Keratinocyte (primary cell): Measurements from ENCODE around the gene ECM2. TPM values are rescaled to one million over a fixed set of nuclear protein-coding genes. Genes with fewer than 3 reads are reported as not detected.

ENCODE experiments used
- DNase-seq: peaks from one replicate; pipeline ENCODE4 v3.0.0-alpha.2; 2011; ENCODE audit warnings: low read depth, missing footprints, low spot score
- FAIRE-seq: peaks from 2 replicates; lab custom pipeline; 2011; peaks lifted over from hg19 to GRCh38; lab: Jason Lieb, UNC
- H2AFZ ChIP-seq: 2 replicates; pipeline ENCODE4 v1.6.0; 2012; ENCODE audit warnings: low read length, control low read depth, inconsistent platforms; ENCODE audit not compliant: control insufficient read depth
- H3K27ac ChIP-seq: 2 replicates; pipeline ENCODE4 v1.5.1; 2011; ENCODE audit warnings: low read length; ENCODE audit not compliant: control insufficient read depth, insufficient read depth
- H3K27me3 ChIP-seq: 3 replicates; pipeline ENCODE4 v1.6.0; 2011; ENCODE audit warnings: low read length; ENCODE audit not compliant: control insufficient read depth, insufficient read depth; ENCODE audit errors: extremely low read depth
- H3K36me3 ChIP-seq, 2 experiments: 2 replicates in 1 of 2; 3 replicates in 1 of 2; pipeline ENCODE4 v1.5.1; 2011; ENCODE audit warnings: low read length in 2 of 2, mild to moderate bottlenecking in 1 of 2; ENCODE audit not compliant: control insufficient read depth in 2 of 2, insufficient read depth in 2 of 2; ENCODE audit errors: extremely low read depth in 1 of 2
- H3K4me1 ChIP-seq: 3 replicates; pipeline ENCODE4 v1.5.1; 2011; ENCODE audit warnings: low read length; ENCODE audit not compliant: control insufficient read depth, insufficient read depth; ENCODE audit errors: extremely low read depth
- H3K4me2 ChIP-seq: 3 replicates; pipeline ENCODE4 v1.6.0; 2011; ENCODE audit warnings: low read depth, low read length; ENCODE audit not compliant: control insufficient read depth, insufficient read depth; ENCODE audit errors: extremely low read depth
- H3K4me3 ChIP-seq, 3 experiments: fragments of 200-600 bp in 1 of 3; sonication (generic) in 1 of 3; 2 replicates in 2 of 3; 3 replicates in 1 of 3; pipeline ENCODE4 v1.5.1; 2011 to 2016; ENCODE audit warnings: low read length in 3 of 3, mild to moderate bottlenecking in 3 of 3, control low read depth in 2 of 3, inconsistent platforms in 1 of 3, low read depth in 1 of 3, mixed read lengths in 1 of 3, mixed run types in 1 of 3, moderate library complexity in 1 of 3; ENCODE audit not compliant: control insufficient read depth in 2 of 3, insufficient read depth in 2 of 3; ENCODE audit errors: extremely low read depth in 1 of 3
- H3K79me2 ChIP-seq: 2 replicates; pipeline ENCODE4 v1.6.0; 2012; ENCODE audit warnings: low read length; ENCODE audit not compliant: control insufficient read depth, insufficient read depth
- H3K9ac ChIP-seq: 3 replicates; pipeline ENCODE4 v1.6.0; 2011; ENCODE audit warnings: low read length; ENCODE audit not compliant: control insufficient read depth, insufficient read depth; ENCODE audit errors: extremely low read depth
- H3K9me1 ChIP-seq: 3 replicates; pipeline ENCODE4 v1.6.0; 2011; ENCODE audit warnings: low read length; ENCODE audit not compliant: control insufficient read depth, insufficient read depth; ENCODE audit errors: extremely low read depth
- H3K9me3 ChIP-seq: 2 replicates; pipeline ENCODE4 v1.5.1; 2012; ENCODE audit warnings: low read depth, low read length; ENCODE audit not compliant: control insufficient read depth
- H4K20me1 ChIP-seq: 3 replicates; pipeline ENCODE4 v1.6.0; 2011; ENCODE audit warnings: low read length; ENCODE audit not compliant: control insufficient read depth, insufficient read depth; ENCODE audit errors: extremely low read depth
- EZH2 ChIP-seq: IDR thresholded peaks from one replicate; pipeline ENCODE4 v1.6.1; 2012; ENCODE audit warnings: inconsistent platforms, mild to moderate bottlenecking, low read length, moderate library complexity
- dilution Hi-C: fragments of 300-500 bp; cut with MboI; formaldehyde crosslinking; loops from one replicate; pipeline ENCODE4 v1.7.0; 2020; ENCODE audit warnings: low sequenced_read_pairs; ENCODE audit not compliant: extremely low pct_ligation_motif_present
- polyA plus RNA-seq, 5 experiments: library from polyadenylated mRNA; depleted of rRNA in 3 of 5; stranded (reverse) in 3 of 5; stranded (forward) in 1 of 5; unstranded in 1 of 5; fragments of >200 nt; gene quantifications; 1 replicate in 1 of 5; 2 replicates in 3 of 5; 3 replicates in 1 of 5; pipeline versions ENCODE4 v1.2.1 to v1.2.3, GENCODE V29; 2011 to 2012; ENCODE audit warnings: missing spikeins in 2 of 5, low read depth in 1 of 5, low replicate concordance in 1 of 5
- TF ChIP-seq, protein P1 (sequence below), 3 experiments: IDR thresholded peaks in 1 of 3; conservative IDR thresholded peaks in 1 of 3; optimal IDR thresholded peaks in 1 of 3; 2 replicates in 2 of 3; 3 replicates in 1 of 3; pipeline versions ENCODE3 to v1.5.1; 2011; ENCODE audit warnings: low read length in 3 of 3, mild to moderate bottlenecking in 3 of 3, moderate library complexity in 2 of 3, control low read depth in 1 of 3, inconsistent platforms in 1 of 3; ENCODE audit not compliant: insufficient read depth in 2 of 3; ENCODE audit errors: extremely low read depth in 1 of 3

Gene ECM2
- polyA plus RNA-seq, 1 donor (not counting 4 experiments of a cell fraction or from before 2014, with no cell fraction given): 0.75 TPM

- TF ChIP-seq EZH2: no peak
- TF ChIP-seq, protein P1, sequence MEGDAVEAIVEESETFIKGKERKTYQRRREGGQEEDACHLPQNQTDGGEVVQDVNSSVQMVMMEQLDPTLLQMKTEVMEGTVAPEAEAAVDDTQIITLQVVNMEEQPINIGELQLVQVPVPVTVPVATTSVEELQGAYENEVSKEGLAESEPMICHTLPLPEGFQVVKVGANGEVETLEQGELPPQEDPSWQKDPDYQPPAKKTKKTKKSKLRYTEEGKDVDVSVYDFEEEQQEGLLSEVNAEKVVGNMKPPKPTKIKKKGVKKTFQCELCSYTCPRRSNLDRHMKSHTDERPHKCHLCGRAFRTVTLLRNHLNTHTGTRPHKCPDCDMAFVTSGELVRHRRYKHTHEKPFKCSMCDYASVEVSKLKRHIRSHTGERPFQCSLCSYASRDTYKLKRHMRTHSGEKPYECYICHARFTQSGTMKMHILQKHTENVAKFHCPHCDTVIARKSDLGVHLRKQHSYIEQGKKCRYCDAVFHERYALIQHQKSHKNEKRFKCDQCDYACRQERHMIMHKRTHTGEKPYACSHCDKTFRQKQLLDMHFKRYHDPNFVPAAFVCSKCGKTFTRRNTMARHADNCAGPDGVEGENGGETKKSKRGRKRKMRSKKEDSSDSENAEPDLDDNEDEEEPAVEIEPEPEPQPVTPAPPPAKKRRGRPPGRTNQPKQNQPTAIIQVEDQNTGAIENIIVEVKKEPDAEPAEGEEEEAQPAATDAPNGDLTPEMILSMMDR (optimal IDR thresholded peaks at IDR 0.05 in 1 of 3, IDR thresholded peaks at IDR 0.05 in 1 of 3, conservative IDR thresholded peaks at IDR 0.05 in 1 of 3; ENCODE audit: extremely low read depth in 1 of 3, insufficient read depth in 2 of 3, low read length in 3 of 3): no peak
- no peaks in the 10 kb centered on the region for H3K79me2 ChIP-seq
- H3K9ac ChIP-seq: no peak overlapping the region
- H3K27me3 ChIP-seq: no peaks in the 10 kb centered on the region
- H4K20me1 ChIP-seq: no peaks in the 10 kb centered on the region
- no peaks in the 10 kb centered on the region for H3K36me3 ChIP-seq
- H3K4me3 ChIP-seq: no peak overlapping the region
- H3K27ac ChIP-seq: no peak overlapping the region
- no peak for DNase-seq
- dilution Hi-C loops: no loop called here
- H3K4me1 ChIP-seq: no peaks in the 10 kb centered on the region
- H3K4me2 ChIP-seq: peak overlapping the region; percentile 25
- no peaks in the 10 kb centered on the region for H3K9me1 ChIP-seq
- no peak overlapping the region for H2AFZ ChIP-seq
- FAIRE-seq: no peak
- no peaks in the 10 kb centered on the region for H3K9me3 ChIP-seq
These were observed 1.6 kb downstream of the ECM2 start for GRCh38 chr9:92534204-92534603.

- Histone ChIP-seq H3K79me2 (no peaks in the 10 kb centered on the region), H3K36me3 (no peaks in the 10 kb centered on the region), H3K9me1 (no peaks in the 10 kb centered on the region), H2AFZ (no peak overlapping the region), H3K9me3 (no peaks in the 10 kb centered on the region), H3K4me1 (no peaks in the 10 kb centered on the region), H3K27ac (no peak overlapping the region), H3K9ac (no peak overlapping the region), H3K27me3 (no peaks in the 10 kb centered on the region), H3K4me2 (no peak overlapping the region), H3K4me3 (no peak overlapping the region), H4K20me1 (no peaks in the 10 kb centered on the region)
- no peak for FAIRE-seq
- TF ChIP-seq EZH2: no peak
- TF ChIP-seq, protein P1 (optimal IDR thresholded peaks at IDR 0.05 in 1 of 3, IDR thresholded peaks at IDR 0.05 in 1 of 3, conservative IDR thresholded peaks at IDR 0.05 in 1 of 3; ENCODE audit: extremely low read depth in 1 of 3, insufficient read depth in 2 of 3, low read length in 3 of 3): no peak
- no peak for DNase-seq
- dilution Hi-C loops: no loop called here
These were observed 4.9 kb downstream of the ECM2 start for GRCh38 chr9:92530893-92531292.
